EH (cell line): ENCODE results near the gene AKR1A1.
A peak's percentile ranks its signal among the peaks of the same experiment; 100 is the strongest.
"Not testable (repeated sequence)": the region's sequence is repeated elsewhere in the genome, so short reads cannot be mapped to it uniquely, and the experiment has no call there.

Experiments
- DNase-seq: peaks from one replicate; pipeline ENCODE4 v3.0.0-alpha.2; 2015; ENCODE audit warnings: low read depth

Gene AKR1A1

GRCh38 chr1:45523516-45523915 is 27.1 kb upstream of the AKR1A1 start:
- not testable (repeated sequence) for DNase-seq

- not testable (repeated sequence) for DNase-seq
These were observed 26.7 kb upstream of the AKR1A1 start for GRCh38 chr1:45523975-45524374.

- DNase-seq = no peak
These were observed 24.4 kb upstream of the AKR1A1 start for GRCh38 chr1:45526135-45526644.

DNA sequence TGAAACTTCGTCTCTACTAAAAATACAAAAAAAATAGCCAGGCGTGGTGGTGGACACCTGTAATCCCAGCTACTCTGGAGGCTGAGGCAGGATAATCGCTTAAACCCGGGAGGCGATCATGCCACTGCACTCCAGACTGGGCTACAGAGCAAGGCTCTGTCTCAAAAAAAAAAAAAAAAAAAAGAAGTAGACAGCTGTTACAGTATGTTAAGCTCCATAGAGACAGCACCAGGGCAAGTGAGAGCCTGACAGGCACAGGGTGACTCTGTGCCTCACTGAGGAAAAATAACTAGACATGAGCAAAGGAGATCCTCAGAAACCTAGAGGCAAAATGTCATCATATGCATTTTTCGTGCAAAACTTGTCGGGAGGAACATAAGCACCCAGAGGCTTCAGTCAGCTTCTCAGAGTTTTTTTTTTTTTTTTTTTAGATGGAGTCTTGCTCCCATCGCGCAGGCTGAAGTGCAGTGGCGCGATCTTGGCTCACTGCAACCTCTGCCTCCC is 19.9 kb upstream of the AKR1A1 start:
- DNase-seq = no peak

DNA sequence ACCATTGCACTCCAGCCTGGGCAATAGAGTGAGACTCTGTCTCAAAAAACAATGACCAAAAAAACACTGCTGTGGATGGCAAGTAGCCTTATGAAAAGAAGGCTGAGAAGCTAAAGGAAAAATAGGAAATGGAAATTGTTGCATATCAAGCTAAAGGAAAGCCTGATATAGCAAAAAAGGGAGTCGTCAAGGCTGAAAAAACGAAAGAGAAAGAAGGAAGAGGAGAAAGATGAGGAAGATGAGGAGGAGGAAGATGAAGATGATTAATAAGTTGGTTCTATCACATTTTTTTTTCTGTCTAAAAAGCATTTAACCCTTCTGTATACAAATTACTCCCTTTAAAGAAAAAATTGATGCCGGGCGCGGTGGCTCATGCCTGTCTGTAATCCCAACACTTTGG is 18.8 kb upstream of the AKR1A1 start:
- DNase-seq = no peak

DNA sequence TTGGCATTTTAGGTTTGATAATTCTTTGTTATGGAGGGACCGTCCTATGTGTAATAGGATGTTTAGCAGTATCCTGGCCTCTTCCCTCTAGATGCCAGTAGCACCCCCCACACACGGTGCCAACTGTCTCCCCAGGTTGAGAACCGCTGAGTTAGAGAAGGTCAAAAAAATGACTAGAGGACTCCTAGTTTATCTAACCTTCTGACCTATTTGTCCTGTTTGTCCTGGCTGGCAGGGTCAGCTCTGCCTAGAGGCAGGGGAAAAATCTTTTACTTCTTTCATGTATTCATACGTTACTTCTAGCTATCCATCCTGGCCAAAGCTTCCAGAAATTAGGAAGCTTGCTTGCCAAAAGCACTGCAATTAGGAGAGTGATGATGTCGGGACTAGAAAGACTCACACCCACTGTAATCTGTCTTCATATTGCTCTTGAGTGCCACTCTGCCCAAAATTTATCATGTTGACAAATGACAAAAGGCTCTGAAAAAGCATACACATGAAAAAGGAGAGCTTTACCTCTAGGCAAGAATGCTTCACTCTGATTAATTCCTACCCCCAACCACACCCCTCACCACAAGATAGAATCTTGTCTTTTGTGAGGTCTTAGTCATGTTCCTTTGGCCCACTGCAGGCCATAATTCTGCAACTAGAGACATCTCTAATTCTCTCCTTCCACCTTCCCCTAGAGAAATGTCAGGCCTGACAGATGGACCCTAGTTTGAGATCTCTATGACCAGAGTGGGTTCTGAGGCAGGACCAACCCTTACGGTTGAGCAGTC is 14.4 kb upstream of the AKR1A1 start:
- no peak for DNase-seq

DNA sequence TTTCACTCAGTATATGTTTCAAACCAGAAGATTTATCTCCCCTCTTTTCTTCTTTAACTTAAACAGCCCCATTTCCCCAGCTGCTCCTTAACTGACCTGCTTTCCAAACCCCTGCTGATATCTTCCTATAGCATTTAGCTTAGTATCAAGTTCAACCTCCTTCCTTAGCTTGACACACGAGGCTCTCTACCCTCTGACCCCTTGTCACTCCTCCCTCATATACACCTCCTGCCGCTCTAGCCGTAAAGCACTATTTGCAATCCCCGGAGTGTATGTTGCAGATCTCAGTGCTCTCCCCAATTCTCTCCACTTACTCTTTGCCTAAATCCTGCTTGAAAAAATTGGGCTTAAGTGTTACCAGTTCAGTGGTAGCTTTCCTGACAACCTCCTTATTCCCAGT is 13.7 kb upstream of the AKR1A1 start:
- DNase-seq = no peak

GRCh38 chr1:45541193-45541592 is 9.4 kb upstream of the AKR1A1 start:
- no peak for DNase-seq

DNA sequence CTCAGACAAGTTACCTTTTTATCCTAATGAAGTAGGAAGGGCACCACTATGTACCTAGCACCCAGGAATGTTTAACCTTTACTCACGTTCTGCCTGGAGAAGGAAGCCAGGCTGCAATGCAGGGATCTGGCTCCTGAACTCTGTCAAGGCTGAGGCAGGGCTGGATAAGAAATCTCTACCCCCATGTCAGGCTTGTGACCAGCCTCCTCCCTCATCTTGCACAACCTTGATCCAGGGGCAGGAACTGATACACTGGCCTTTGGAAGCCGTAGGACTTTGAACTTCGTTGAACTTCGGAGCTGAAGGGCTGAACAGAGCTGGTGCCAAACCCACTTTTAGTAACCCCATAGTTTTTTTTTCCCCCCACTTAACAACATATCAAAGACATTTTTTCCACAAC is 8.0 kb upstream of the AKR1A1 start:
- no peak for DNase-seq

DNA sequence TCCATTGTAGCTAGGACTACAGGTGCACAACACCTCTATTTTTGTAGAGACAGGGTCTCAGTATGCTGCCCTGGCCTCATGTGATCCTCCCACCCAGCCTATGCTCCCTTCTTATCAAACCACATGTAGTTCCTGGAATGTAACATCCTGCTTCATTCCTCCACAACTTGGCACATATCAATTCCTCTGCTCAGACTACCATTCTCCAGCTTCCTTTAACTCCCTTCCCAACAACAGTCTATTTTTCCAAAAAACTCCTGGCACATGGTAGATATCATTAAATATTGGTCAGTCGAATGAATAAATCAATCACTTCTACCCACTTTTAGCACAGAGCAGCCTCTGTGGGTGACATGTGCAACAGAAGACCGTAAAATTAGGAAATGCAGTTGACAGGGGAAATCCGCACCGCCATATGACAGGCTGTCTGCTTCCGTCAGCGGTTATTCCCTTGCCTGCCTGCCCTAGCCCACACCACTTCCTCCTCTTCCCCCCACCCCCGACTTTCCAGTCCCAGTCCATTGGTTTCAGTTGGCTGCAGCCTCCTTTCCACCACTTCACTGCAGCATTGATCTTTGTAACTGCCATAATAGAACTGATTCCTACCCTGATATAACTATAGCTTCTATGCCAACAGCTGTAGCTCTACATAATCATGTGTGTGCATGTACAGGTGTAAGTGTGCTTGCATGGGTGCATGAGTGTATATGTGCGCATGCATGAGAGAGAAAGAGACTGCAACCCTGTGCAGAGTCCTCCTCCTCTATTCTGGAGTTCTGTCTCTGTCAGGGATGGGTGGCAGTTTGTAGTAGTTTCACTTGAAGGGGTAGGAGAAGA is 6.8 kb upstream of the AKR1A1 start:
- peak; percentile 15 for DNase-seq

GRCh38 chr1:45544530-45544929 is 6.1 kb upstream of the AKR1A1 start:
- DNase-seq = no peak

GRCh38 chr1:45545019-45545493 is 5.6 kb upstream of the AKR1A1 start:
- no peak for DNase-seq

DNA sequence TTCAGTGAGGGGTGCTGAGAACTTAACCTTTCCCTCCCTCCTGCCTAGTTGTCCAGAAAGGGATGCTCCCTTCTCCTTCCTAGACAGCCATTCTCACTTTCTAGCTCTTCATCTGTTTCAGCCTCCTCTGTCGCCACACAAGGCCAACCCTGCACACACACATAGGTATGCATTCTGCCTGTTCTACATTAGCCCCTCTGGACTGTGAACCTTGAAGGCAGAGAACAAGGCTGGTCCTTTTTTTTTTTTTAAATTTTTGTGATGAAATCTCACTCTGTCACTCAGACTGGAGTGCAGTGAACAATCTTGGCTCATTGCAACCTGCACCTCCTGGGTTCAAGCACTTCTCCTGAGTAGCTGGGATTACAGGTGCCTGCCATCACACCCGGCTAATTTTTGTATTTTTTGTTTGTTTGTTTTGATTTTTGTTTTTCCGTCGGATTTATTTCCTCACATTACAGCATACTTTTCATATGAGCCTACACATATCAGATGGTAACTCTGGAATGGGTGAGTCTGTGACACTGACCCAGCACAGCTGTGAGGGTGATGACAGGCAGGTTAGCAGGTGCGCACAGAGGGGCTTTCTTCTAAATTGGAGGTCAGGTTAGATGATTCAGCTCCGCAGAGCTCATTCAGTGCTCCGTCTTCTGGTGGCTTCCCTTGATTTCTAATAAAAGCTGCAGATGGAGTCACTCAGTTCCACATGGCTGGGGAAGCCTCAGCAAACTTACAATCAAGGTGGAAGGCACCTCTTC is 4.9 kb upstream of the AKR1A1 start:
- DNase-seq = no peak

GRCh38 chr1:45551684-45552083 is 1.1 kb downstream of the AKR1A1 start:
- no peak for DNase-seq

DNA sequence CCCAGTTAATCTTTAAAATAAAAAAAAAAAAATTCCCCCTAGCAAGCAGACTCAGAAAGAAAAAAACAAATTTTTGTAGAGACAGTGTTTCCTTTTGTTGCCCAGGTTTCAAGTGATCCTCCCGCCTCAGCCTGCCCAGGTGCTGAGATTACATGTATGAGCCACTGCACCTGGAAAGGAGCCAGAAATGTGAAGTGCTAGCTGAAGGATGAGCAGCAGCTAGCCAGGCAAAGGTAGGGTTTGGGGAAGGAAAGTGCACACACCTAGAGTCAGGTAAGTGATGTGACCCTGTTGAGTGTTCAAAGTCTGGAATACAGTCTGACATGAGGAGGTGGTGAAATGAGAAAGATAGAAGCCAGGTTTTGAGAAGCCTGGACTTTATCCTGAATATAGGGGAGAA is 1.7 kb downstream of the AKR1A1 start:
- no peak for DNase-seq

DNA sequence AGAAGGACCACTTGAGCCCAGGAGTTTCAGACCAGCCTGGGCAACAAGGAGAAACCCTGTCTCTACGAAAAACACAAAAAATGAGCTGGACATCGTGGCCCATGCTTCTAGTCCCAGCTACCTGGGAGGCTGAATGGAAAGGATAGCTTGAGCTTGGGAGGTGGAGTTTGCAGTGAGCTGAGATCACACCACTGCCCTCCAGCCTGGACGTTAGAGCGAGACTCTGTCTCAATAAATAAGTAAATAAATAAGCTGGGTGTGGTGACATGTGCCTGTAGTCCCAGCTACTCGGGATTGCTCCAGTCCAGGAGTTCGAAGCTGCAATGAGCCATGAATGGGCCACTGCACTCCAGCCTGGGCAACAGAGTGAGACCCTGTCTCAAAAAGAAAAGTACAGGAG is 3.6 kb downstream of the AKR1A1 start:
- no peak for DNase-seq

DNA sequence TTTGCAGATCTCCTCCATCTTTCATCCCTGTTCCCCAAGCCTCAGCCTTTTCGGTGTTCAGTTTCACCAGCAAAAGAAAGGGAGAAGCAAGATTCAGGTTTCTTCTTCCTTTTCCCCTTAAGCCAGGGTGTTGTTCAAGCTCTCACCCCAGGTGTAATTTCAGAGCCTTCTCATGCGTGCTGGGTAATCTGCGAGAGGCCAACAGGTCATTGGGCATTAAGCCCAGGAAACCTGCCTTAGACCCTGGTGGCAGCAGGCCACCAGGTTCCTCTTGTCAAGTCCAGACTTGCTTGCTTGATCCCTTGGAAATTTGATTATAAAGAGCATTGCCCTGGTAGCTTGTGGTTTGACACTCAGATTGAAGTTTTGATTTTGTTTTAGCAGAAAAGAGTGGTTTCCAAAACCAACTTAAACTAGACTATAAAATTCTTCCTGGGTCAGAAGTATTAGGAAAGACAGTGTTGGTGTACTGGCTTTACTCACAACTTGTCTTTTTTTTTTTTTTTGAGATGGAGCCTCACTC is 6.9 kb downstream of the AKR1A1 start:
- DNase-seq = no peak

GRCh38 chr1:45563843-45564242 is 13.2 kb downstream of the AKR1A1 start:
- DNase-seq = no peak

GRCh38 chr1:45566722-45567121 is 16.1 kb downstream of the AKR1A1 start:
- DNase-seq = no peak

- no peak for DNase-seq
These were observed 17.3 kb downstream of the AKR1A1 start for GRCh38 chr1:45567911-45568310.

DNA sequence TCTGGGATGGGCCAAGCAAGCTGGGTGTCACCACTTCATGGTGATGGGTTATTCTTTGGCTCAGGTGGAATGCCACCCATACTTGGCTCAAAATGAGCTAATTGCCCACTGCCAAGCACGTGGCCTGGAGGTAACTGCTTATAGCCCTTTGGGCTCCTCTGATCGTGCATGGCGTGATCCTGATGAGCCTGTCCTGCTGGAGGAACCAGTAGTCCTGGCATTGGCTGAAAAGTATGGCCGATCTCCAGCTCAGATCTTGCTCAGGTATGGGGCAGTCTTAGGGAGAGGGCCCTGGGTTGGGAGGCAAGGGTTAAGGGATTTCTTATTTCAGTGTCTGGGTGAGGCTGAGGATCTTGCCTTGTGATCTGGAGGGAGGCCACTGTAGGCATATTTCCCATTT is 17.8 kb downstream of the AKR1A1 start:
- DNase-seq = no peak

GRCh38 chr1:45569571-45569961 is 18.9 kb downstream of the AKR1A1 start:
- no peak for DNase-seq
